OCI-LY1 (cell line): ENCODE data around the gene ADAD2.

Experiments used
- H2AFZ ChIP-seq: fragments of 200-600 bp; sonication (generic), shearing (Covaris generic); 2 replicates; pipeline ENCODE4 v1.6.0; 2014; ENCODE audit warnings: antibody characterized with exemption, mild to moderate bottlenecking, low read length
- H3F3A ChIP-seq: fragments of 200-600 bp; sonication (generic), shearing (Covaris generic); 2 replicates; pipeline ENCODE4 v1.6.0; 2014; ENCODE audit warnings: mild to moderate bottlenecking, antibody characterized with exemption, low read length, moderate library complexity; ENCODE audit not compliant: insufficient read depth
- H3K27ac ChIP-seq: fragments of 200-600 bp; sonication (generic); 2 replicates; pipeline ENCODE4 v1.5.1; 2014; ENCODE audit warnings: low read length, mixed run types, mild to moderate bottlenecking, low read depth; ENCODE audit not compliant: poor library complexity, severe bottlenecking
- H3K27me3 ChIP-seq: fragments of 200-600 bp; sonication (generic); 2 replicates; pipeline ENCODE4 v1.6.0; 2014; ENCODE audit warnings: antibody characterized with exemption, mild to moderate bottlenecking, low read length, moderate library complexity; ENCODE audit not compliant: insufficient read depth
- H3K36me3 ChIP-seq: fragments of 200-600 bp; sonication (generic); 2 replicates; pipeline ENCODE4 v1.6.1; 2014; ENCODE audit warnings: mild to moderate bottlenecking, antibody characterized with exemption, low read length, moderate library complexity, mixed read lengths; ENCODE audit not compliant: insufficient read depth
- H3K4me1 ChIP-seq: fragments of 200-600 bp; sonication (generic); 2 replicates; pipeline ENCODE4 v1.5.1; 2014; ENCODE audit warnings: mild to moderate bottlenecking, low read length, moderate library complexity; ENCODE audit not compliant: insufficient read depth, severe bottlenecking
- H3K4me2 ChIP-seq: fragments of 200-600 bp; sonication (generic), shearing (Covaris generic); 2 replicates; pipeline ENCODE4 v1.6.1; 2014; ENCODE audit warnings: low read length
- H3K4me3 ChIP-seq: fragments of 200-600 bp; sonication (generic); 2 replicates; pipeline ENCODE4 v1.5.1; 2014; ENCODE audit warnings: low read length, low read depth, mild to moderate bottlenecking, mixed read lengths; ENCODE audit not compliant: poor library complexity, severe bottlenecking
- H3K79me2 ChIP-seq: fragments of 200-600 bp; shearing (Covaris generic); 2 replicates; pipeline ENCODE4 v1.6.1; 2016; ENCODE audit warnings: mixed run types, low read length, mixed read lengths; ENCODE audit not compliant: insufficient read depth
- H3K9ac ChIP-seq: fragments of 200-600 bp; sonication (generic), shearing (Covaris generic); 2 replicates; pipeline ENCODE4 v1.6.1; 2014; ENCODE audit warnings: mild to moderate bottlenecking, low read length, mixed read lengths
- H3K9me2 ChIP-seq: fragments of 200-600 bp; sonication (generic), shearing (Covaris generic); 2 replicates; pipeline ENCODE4 v1.6.1; 2014; ENCODE audit warnings: low read depth, mild to moderate bottlenecking, low read length, mixed read lengths
- H3K9me3 ChIP-seq: fragments of 200-600 bp; shearing (Covaris generic); 2 replicates; pipeline ENCODE4 v1.6.1; 2014; ENCODE audit warnings: low read length, mixed read lengths
- H4K20me1 ChIP-seq: fragments of 200-600 bp; sonication (generic), shearing (Covaris generic); 2 replicates; pipeline ENCODE4 v1.6.0; 2016; ENCODE audit warnings: mild to moderate bottlenecking, low read length; ENCODE audit not compliant: insufficient read depth
- EZH2 ChIP-seq: fragments of 200-600 bp; sonication (generic), shearing (Covaris generic); IDR thresholded peaks from 2 replicates; pipeline ENCODE4 v1.8.0; 2017; ENCODE audit warnings: borderline replicate concordance, mixed run types, mild to moderate bottlenecking, antibody characterized with exemption, low read length, moderate library complexity, mixed read lengths
- TF ChIP-seq, protein P1 (sequence below): fragments of 200-600 bp; sonication (generic), shearing (Covaris generic); IDR thresholded peaks from 2 replicates; pipeline ENCODE4 v1.5.1; 2017; ENCODE audit warnings: mild to moderate bottlenecking, antibody characterized with exemption, low read length, moderate library complexity, mixed read lengths

ADAD2 gene

DNA sequence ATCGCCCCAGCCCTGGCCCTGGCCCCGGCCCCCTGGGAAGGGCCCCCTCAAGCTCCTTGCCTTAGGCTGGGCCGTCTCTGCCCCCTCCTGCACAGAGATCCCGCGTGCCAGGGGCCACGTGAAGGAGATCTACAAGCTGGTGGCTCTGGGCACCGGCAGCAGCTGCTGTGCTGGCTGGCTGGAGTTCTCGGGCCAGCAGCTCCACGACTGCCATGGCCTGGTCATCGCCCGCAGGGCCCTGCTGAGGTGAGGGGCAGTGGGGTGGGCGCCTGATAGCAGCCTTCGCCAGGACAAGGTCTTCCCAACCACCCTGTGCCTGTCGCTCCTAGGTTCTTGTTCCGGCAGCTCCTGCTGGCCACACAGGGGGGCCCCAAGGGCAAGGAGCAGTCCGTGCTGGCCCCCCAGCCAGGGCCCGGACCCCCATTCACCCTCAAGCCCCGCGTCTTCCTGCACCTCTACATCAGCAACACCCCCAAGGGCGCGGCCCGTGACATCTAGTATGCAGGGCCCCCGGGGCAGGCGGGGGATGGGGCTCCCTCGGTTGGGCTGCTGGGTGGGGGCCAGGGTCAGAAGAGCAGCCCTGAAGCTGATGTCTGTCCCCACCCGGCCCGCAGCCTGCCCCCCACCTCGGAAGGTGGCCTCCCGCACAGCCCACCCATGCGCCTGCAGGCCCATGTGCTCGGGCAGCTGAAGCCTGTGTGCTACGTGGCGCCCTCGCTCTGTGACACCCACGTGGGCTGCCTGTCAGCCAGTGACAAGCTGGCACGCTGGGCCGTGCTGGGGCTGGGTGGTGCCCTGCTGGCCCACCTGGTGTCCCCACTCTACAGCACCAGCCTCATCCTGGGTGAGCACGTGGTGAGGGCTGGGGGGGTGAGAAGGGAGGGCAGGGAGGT, 4.5 kb downstream of the ADAD2 start:
- Histone ChIP-seq H3K27me3 (0 out of 2 replicates have a peak, but pooled peaks cover 4% of the 10 kb centered on the region), H4K20me1 (no peaks in the 10 kb centered on the region), H3K4me1 (peaks cover 19% of the 10 kb centered on the region), H3K36me3 (no peaks in the 10 kb centered on the region), H3K9me3 (no peaks in the 10 kb centered on the region), H3K9me2 (no peaks in the 10 kb centered on the region), H3K9ac (no peak overlapping the region), H3K4me3 (no peak overlapping the region), H3F3A (no peaks in the 10 kb centered on the region), H2AFZ (no peak overlapping the region), H3K4me2 (no peak overlapping the region), H3K27ac (no peak overlapping the region), H3K79me2 (no peaks in the 10 kb centered on the region)
- TF ChIP-seq EZH2: no peak
- TF ChIP-seq, protein P1, sequence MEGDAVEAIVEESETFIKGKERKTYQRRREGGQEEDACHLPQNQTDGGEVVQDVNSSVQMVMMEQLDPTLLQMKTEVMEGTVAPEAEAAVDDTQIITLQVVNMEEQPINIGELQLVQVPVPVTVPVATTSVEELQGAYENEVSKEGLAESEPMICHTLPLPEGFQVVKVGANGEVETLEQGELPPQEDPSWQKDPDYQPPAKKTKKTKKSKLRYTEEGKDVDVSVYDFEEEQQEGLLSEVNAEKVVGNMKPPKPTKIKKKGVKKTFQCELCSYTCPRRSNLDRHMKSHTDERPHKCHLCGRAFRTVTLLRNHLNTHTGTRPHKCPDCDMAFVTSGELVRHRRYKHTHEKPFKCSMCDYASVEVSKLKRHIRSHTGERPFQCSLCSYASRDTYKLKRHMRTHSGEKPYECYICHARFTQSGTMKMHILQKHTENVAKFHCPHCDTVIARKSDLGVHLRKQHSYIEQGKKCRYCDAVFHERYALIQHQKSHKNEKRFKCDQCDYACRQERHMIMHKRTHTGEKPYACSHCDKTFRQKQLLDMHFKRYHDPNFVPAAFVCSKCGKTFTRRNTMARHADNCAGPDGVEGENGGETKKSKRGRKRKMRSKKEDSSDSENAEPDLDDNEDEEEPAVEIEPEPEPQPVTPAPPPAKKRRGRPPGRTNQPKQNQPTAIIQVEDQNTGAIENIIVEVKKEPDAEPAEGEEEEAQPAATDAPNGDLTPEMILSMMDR: no peak

DNA sequence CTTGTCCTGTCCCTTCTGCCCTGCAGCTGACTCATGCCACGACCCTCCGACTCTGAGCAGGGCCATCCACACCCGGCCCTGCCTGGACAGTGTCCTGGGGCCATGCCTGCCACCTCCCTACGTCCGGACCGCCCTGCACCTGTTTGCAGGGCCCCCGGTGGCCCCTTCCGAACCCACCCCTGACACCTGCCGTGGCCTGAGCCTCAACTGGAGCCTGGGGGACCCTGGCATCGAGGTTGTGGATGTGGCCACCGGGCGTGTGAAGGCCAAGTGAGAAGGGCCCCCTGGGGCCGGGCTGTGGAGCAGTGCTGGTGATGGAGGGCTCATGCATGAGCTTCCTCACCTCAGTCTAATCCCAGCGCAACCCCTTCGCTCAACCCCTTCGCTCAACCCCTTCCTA, 5.1 kb downstream of the ADAD2 start:
- Histone ChIP-seq H3K27me3 (0 out of 2 replicates have a peak, but pooled peaks cover 4% of the 10 kb centered on the region), H3K79me2 (no peaks in the 10 kb centered on the region), H3K4me2 (no peak overlapping the region), H3K9me3 (no peaks in the 10 kb centered on the region), H3K36me3 (no peaks in the 10 kb centered on the region), H4K20me1 (no peaks in the 10 kb centered on the region), H3K4me1 (peaks cover 19% of the 10 kb centered on the region), H3K9me2 (no peaks in the 10 kb centered on the region), H3K4me3 (no peak overlapping the region), H3K9ac (no peak overlapping the region), H3F3A (no peaks in the 10 kb centered on the region), H3K27ac (no peak overlapping the region), H2AFZ (no peak overlapping the region)
- TF ChIP-seq, protein P1: no peak
- TF ChIP-seq EZH2: no peak

DNA sequence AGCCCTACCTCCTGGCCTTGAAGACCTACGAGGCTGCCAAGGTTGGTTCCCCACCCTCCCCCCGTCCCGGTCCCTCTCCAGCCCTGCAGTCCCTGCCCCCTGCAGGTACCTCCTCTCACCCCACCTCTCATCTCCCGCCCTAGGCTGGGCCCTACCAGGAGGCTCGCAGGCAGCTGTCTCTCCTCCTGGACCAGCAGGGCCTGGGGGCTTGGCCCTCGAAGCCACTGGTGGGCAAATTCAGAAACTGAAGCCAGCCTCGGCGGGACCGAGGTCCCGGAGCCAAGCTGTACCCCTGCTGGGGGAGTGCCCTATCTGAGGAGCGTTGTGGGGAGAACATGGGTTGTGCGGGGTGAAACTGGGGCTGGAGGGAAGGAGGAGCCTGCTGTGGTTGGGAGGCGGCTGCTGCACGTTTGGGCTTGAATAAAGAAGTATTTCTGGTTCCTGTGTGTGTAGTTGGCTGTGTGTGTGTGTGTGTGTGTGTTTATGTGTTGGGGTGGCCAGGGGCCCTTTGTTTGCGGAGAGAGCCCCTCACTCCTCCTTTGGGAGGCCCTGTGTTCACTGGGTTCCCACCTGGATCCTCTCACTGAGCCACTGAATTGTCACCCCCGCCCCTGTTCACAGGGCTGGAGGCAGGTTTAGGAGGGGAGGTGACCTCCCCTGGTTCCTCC, 5.9 kb downstream of the ADAD2 start:
- H3K27ac ChIP-seq: no peak overlapping the region
- H3K4me1 ChIP-seq: peaks cover 19% of the 10 kb centered on the region
- H3K4me2 ChIP-seq: no peak overlapping the region
- no peaks in the 10 kb centered on the region for H3K79me2 ChIP-seq
- H3K9ac ChIP-seq: no peak overlapping the region
- H3F3A ChIP-seq: no peaks in the 10 kb centered on the region
- no peaks in the 10 kb centered on the region for H3K36me3 ChIP-seq
- H4K20me1 ChIP-seq: no peaks in the 10 kb centered on the region
- H3K9me2 ChIP-seq: no peaks in the 10 kb centered on the region
- no peak overlapping the region for H3K4me3 ChIP-seq
- no peak overlapping the region for H2AFZ ChIP-seq
- no peaks in the 10 kb centered on the region for H3K9me3 ChIP-seq
- 0 out of 2 replicates have a peak, but pooled peaks cover 4% of the 10 kb centered on the region for H3K27me3 ChIP-seq
- TF ChIP-seq EZH2: no peak
- TF ChIP-seq, protein P1: no peak
